IPS-11a (cell line): Measurements from ENCODE around the gene RAB31.

Source experiments
- H3K4me3 ChIP-seq: one replicate; pipeline ENCODE4 v1.5.1; 2013; ENCODE audit warnings: low read depth, low read length, control low read depth

Gene RAB31

DNA sequence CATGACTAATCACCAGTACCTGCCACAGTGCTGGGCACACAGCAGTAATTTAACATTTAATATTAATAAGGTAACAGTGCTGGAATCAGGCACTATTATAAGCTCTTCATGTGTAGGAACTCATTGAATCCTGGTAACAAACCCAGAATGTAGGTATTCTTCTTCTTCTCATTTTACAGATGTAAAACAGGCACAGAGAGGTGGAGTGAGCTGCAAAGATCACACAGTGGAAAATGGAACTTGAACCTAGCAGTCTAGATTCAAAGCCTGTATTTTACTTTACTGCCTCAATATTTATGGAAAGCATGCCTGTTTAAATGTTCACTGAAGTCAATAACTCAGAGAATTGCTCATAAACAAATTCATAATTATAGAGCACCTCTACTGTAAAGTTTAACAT is 202.0 kb downstream of the RAB31 start:
- no peak overlapping the region for H3K4me3 ChIP-seq

GRCh38 chr18:9910661-9911060 is 202.6 kb downstream of the RAB31 start:
- no peak overlapping the region for H3K4me3 ChIP-seq

DNA sequence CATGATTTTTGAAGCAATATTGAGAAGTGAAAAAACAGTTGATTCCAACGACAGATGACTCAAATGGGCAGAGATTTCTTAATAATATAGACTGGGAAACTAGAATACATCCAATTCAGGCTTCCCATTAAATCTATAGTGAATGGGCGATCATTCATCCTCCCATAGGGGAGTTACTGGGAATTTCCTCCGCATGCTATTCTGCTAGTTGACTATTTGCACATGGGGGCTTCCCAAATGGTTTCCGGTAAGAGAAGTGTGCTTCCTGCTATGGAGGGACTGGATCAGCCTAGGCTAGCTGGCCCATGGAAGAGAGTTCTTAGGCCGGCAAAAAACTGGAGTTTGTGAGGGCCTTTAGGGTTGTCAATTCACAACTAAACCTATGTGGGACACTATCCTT is 203.1 kb downstream of the RAB31 start:
- no peak overlapping the region for H3K4me3 ChIP-seq
